Measurements from ENCODE around the gene MYO1H. TPM values are rescaled to one million over a fixed set of nuclear protein-coding genes. Genes with fewer than 3 reads are reported as not detected.
A peak's percentile ranks its signal among the peaks of the same experiment; 100 is the strongest.

The MYO1H gene
- total RNA-seq, 1 donor from 2014 or later, result not detected

DNA sequence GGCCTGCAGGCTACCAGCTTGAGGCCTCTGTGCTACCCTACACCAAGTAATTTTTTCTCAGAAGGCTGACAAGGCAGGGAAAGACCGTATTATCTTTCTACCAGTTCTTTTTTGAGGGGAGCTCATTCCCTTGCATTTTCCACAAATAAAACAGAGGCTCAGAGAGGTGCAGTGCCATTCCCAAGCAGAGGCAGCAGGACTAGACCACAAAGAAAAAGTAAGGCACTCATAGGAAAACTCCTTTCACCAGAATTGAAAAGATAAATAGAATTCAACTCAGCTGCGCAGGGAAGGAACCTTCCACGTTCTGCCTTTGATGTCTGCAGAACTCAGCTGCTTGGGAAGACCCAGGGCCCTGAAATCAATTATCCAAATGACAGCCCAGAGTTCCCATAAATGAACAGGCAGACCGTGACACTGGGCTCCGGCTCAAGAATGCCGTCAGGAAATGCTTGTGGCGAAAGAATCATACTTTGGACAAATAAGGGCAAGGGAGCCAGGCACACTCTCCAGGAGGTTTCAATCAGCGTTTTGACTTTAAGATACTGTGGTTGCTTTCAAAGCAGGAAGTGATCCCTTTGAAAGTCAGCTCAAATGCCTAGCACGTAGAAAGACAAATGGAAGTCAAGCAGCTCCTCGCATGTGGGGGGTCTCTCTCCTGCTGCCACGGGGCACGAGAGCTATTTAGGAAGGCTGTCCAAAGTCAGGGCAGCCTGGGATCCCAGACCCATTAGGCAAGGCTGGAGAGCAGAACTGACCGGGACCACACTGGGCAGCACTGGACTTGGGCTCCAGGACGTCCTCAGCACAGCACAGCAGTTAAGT, 115.4 kb downstream of the MYO1H start:
- Histone ChIP-seq H3K36me3 (peaks cover 20 to 27% of the 10 kb centered on the region in 2 donors), H3K9me3 (no peaks in the 10 kb centered on the region), H3K4me1 (peaks cover 68 to 94% of the 10 kb centered on the region in 2 donors), H3K27ac (peak overlapping the region; percentile 96 to 99), H3K4me3 (peak overlapping the region; percentile 44 to 50), H3K27me3 (no peaks in the 10 kb centered on the region)
- DNase-seq (ENCODE audit: low spot score in 2 of 2), result peak; percentile 60 to 95
- TF ChIP-seq, protein P1, sequence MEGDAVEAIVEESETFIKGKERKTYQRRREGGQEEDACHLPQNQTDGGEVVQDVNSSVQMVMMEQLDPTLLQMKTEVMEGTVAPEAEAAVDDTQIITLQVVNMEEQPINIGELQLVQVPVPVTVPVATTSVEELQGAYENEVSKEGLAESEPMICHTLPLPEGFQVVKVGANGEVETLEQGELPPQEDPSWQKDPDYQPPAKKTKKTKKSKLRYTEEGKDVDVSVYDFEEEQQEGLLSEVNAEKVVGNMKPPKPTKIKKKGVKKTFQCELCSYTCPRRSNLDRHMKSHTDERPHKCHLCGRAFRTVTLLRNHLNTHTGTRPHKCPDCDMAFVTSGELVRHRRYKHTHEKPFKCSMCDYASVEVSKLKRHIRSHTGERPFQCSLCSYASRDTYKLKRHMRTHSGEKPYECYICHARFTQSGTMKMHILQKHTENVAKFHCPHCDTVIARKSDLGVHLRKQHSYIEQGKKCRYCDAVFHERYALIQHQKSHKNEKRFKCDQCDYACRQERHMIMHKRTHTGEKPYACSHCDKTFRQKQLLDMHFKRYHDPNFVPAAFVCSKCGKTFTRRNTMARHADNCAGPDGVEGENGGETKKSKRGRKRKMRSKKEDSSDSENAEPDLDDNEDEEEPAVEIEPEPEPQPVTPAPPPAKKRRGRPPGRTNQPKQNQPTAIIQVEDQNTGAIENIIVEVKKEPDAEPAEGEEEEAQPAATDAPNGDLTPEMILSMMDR (IDR thresholded peaks at IDR 0.05), result no peak
- intact Hi-C loops (cut with DNase I), result loop anchor here (1.0 to 10.0 kb wide), 6 partner anchors 14 to 1158 kb away; partner anchors contain the start of genes ALKBH2, CMKLR1, KCTD10 and UBE3B

DNA sequence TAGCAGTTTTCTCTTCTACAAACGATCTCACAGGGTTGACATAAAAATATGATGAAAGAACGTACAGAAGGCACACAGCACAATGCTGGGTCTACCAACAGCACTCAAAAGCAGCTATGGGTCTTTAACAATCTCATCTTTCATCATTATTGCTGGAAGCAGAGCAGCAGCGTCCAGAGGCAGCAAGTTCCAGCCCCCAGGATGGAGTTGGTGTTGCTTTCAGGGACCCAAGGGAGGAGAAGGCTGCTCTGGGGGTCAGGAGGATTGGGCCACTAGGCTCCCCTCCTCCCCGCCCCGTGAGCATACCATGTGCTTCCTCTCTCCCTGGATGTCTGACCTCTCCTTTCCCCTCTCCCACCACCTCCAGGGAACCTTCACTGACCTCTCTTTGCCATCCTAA, 116.1 kb downstream of the MYO1H start:
- TF ChIP-seq, protein P1 (IDR thresholded peaks at IDR 0.05), result no peak
- H3K9me3 ChIP-seq, result no peaks in the 10 kb centered on the region
- intact Hi-C loops (cut with DNase I), result loop anchor here (1.0 to 10.0 kb wide), 6 partner anchors 14 to 1159 kb away; partner anchors contain the start of genes ALKBH2, CMKLR1, KCTD10 and UBE3B
- H3K27me3 ChIP-seq, result no peaks in the 10 kb centered on the region
- peaks cover 62 to 91% of the 10 kb centered on the region in 2 donors for H3K4me1 ChIP-seq
- no peak for DNase-seq (ENCODE audit: low spot score in 2 of 2)
- peak overlapping the region; percentile 44 to 50 for H3K4me3 ChIP-seq
- peaks cover 24 to 32% of the 10 kb centered on the region in 2 donors for H3K36me3 ChIP-seq
- H3K27ac ChIP-seq, result peak overlapping the region; percentile 96 to 99

GRCh38 chr12:109464642-109465351, 117.1 kb downstream of the MYO1H start:
- peaks cover 60 to 81% of the 10 kb centered on the region in 2 donors for H3K4me1 ChIP-seq
- H3K4me3 ChIP-seq, result peak overlapping the region in 1 of 2 donors; percentile 50
- H3K9me3 ChIP-seq, result no peaks in the 10 kb centered on the region
- H3K27me3 ChIP-seq, result no peaks in the 10 kb centered on the region
- H3K36me3 ChIP-seq, result peaks cover 32 to 39% of the 10 kb centered on the region in 2 donors
- peak overlapping the region; percentile 96 to 99 for H3K27ac ChIP-seq
- intact Hi-C loops (cut with DNase I), result loop anchor here (5.0 to 10.0 kb wide), 4 partner anchors 370 to 1160 kb away; partner anchors contain the start of genes ALKBH2, CMKLR1 and UNG
- DNase-seq (ENCODE audit: low spot score in 2 of 2), result no peak
- TF ChIP-seq, protein P1 (IDR thresholded peaks at IDR 0.05), result no peak

- Histone ChIP-seq H3K27ac (peak overlapping the region; percentile 96 to 99), H3K4me3 (peak overlapping the region in 1 of 2 donors; percentile 19), H3K36me3 (peaks cover 32 to 35% of the 10 kb centered on the region in 2 donors), H3K27me3 (no peaks in the 10 kb centered on the region), H3K4me1 (peaks cover 56 to 81% of the 10 kb centered on the region in 2 donors), H3K9me3 (no peaks in the 10 kb centered on the region)
- intact Hi-C loops (cut with DNase I), result loop anchor here (10.0 kb wide), 3 partner anchors 372 to 1162 kb away; partner anchors contain the start of genes ALKBH2, CMKLR1 and UNG
- TF ChIP-seq, protein P1 (IDR thresholded peaks at IDR 0.05), result no peak
- no peak for DNase-seq (ENCODE audit: low spot score in 2 of 2)
These were observed 118.6 kb downstream of the MYO1H start for GRCh38 chr12:109466305-109466704.

GRCh38 chr12:109466821-109467220, 119.1 kb downstream of the MYO1H start:
- Histone ChIP-seq H3K4me1 (peaks cover 52 to 78% of the 10 kb centered on the region in 2 donors), H3K27ac (peak overlapping the region; percentile 96 to 99), H3K4me3 (no peak overlapping the region), H3K27me3 (no peaks in the 10 kb centered on the region), H3K36me3 (peaks cover 32 to 35% of the 10 kb centered on the region in 2 donors), H3K9me3 (no peaks in the 10 kb centered on the region)
- intact Hi-C loops (cut with DNase I), result loop anchor here (10.0 kb wide), 3 partner anchors 372 to 1162 kb away; partner anchors contain the start of genes ALKBH2, CMKLR1 and UNG
- TF ChIP-seq, protein P1 (IDR thresholded peaks at IDR 0.05), result no peak
- no peak for DNase-seq (ENCODE audit: low spot score in 2 of 2)

Measured in ascending aorta (tissue), 2 donors.